NCI-H2081 (cell line): ENCODE measurements around the gene SCN2A.

Experiments used
- DNase-seq, 2 experiments: peaks; one replicate each; lab custom pipeline; 2025; lab: John Stamatoyannopoulos, UW

The SCN2A gene

DNA sequence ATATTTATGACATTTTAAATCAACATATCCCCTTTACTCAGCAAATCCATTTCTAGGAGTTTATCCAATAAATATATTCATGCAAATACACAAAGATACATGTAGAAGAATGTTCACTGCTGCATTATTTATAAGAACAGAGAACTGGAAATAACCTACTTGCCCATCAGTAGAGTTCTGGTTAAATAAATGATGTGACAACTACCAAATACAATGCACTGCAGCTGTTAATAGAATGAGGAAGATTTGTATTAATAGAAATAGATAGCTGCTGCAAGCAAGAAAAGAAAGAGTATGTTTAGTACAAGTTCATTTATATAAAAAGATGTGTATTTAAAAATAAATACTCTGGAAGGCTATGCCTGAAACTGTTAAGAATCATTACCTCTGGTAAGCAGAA is 181.0 kb downstream of the SCN2A start:
- DNase-seq: no peak

DNA sequence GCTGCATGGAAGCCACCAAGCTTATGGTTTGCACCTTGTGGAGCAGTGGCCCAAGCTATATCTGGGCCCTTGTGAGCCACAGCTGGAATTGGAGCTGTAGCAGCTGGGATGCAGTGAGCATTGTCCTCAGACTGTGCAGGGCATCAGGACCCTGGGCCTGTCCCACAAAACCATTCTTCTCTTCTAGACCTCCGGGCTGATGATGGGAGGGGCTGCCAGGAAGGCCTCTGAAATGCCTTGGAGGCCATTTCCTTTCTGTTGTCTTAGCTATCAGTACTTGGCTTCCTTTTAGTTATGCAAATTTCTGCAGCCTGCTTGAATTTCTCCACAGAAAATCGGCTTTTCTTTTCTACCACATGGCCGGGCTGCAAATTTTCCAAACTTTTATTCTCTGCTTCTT is 183.9 kb downstream of the SCN2A start:
- no peak for DNase-seq

GRCh38 chr2:165425556-165425955 is 186.3 kb downstream of the SCN2A start:
- DNase-seq: no peak

DNA sequence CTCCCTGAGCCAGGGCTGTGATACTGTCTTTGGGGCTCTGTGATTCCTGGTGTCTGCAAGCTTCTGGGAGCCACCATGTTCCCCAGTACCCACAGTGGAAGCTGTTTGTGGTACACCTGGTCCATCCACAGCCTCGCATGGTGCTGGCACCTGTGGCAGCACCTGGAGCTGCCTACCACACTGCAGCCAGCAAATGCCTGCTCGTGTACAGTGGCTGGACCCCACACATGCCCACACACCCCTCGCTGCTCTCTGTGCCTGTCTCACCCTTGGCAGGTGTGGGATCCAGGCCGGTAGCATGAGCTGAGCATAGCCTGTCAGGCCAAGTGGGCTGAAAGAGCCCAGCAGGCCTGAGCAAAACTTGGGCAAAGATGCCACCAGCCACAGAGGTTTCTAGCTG is 188.5 kb downstream of the SCN2A start:
- DNase-seq: no peak

- no peak for DNase-seq
Measured at GRCh38 chr2:165428926-165429325, 189.7 kb downstream of the SCN2A start.

GRCh38 chr2:165431014-165431413 is 191.8 kb downstream of the SCN2A start:
- DNase-seq: no peak

- DNase-seq: no peak
Measured at GRCh38 chr2:165432234-165432966, 193.2 kb downstream of the SCN2A start.

GRCh38 chr2:165434865-165435496 is 195.8 kb downstream of the SCN2A start:
- no peak for DNase-seq

GRCh38 chr2:165435611-165436010 is 196.4 kb downstream of the SCN2A start:
- DNase-seq: no peak

GRCh38 chr2:165436559-165436958 is 197.3 kb downstream of the SCN2A start:
- no peak for DNase-seq

DNA sequence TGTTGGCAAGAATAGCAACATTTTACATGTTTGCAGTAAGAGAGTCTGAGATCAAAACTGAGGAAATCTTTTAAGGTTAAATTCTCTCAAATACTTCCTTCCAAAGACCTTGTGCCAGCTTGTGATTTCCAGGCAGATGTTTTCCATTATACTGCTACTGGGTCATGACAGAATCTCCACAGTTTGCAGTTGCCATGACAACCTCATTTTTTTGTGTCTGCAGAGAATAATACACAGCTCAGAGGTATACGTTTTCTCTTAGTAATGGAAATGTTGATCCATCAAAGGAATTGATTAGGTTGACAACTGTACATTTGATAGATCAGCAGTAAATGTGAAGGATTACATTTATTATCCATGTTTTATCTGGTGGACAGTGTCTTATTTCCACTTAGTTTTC is 201.2 kb downstream of the SCN2A start:
- peak; percentile 7 to 27 for DNase-seq
